GM20000 (cell line): ENCODE results near the gene FGF9.
A peak's percentile ranks its signal among the peaks of the same experiment; 100 is the strongest.

ENCODE experiments used
- DNase-seq: peaks from one replicate; pipeline ENCODE4 v3.0.0; 2012; ENCODE audit warnings: low spot score
- CTCF ChIP-seq: IDR thresholded peaks from 2 replicates; pipeline ENCODE4 v1.5.1; 2012; ENCODE audit warnings: mild to moderate bottlenecking, control low read depth; ENCODE audit errors: extremely low read depth, missing control alignments

Gene FGF9

GRCh38 chr13:21675095-21675991, 4.5 kb downstream of the FGF9 start:
- DNase-seq: peak; percentile 60

GRCh38 chr13:21676611-21677021, 5.7 kb downstream of the FGF9 start:
- DNase-seq: peak; percentile 23

More at GRCh38 chr13:21675095-21675991, 4.5 kb downstream of the FGF9 start:
- TF ChIP-seq CTCF: no peak

GRCh38 chr13:21677075-21677623, 6.3 kb downstream of the FGF9 start:
- DNase-seq: no peak
- TF ChIP-seq CTCF: no peak

More at GRCh38 chr13:21676611-21677021, 5.7 kb downstream of the FGF9 start:
- TF ChIP-seq CTCF: no peak

- TF ChIP-seq CTCF: no peak
- no peak for DNase-seq
Measured at GRCh38 chr13:21683034-21683733, 12.3 kb downstream of the FGF9 start.

GRCh38 chr13:21684576-21684975, 13.7 kb downstream of the FGF9 start:
- no peak for DNase-seq
- TF ChIP-seq CTCF: no peak

GRCh38 chr13:21685485-21686064, 14.7 kb downstream of the FGF9 start:
- DNase-seq: no peak
- TF ChIP-seq CTCF: no peak
